Measurements from ENCODE around the gene BBOX1.

DNA sequence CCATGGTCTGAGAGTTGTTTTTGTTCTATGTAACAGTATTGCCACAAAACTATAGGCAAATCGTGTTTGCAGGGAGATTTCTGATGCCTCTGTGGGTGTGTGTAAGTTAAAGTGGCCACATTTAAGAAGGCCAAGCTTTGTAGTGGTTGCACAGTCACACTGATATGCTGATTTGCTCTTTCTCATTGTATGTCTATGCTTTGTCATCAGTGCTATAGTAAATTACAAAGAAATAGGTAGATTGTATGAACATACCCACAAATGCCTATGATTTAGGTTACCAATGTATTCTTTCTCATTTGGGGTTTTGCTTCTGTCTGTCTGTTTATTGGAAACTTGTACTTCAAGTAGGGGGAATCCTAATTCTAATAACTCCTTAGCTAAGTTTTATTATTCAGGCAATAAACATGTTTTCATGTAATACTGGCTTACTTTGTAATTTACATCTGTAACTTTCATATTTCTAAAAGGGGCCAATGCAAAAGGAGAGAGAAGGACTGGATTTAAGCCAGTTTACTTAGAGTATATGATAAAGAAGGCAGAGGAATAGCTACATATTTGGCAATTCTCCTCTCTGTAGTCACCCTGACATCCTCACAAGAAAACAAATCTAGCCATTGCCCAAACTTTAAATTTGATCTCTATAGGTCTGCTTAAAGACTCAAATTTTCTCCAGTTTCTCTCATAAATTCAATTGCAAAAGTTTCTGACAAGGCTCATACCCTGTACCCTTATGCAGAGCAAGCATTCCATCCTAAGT is 44.7 kb upstream of the BBOX1 start:
- TF ChIP-seq, protein P1, sequence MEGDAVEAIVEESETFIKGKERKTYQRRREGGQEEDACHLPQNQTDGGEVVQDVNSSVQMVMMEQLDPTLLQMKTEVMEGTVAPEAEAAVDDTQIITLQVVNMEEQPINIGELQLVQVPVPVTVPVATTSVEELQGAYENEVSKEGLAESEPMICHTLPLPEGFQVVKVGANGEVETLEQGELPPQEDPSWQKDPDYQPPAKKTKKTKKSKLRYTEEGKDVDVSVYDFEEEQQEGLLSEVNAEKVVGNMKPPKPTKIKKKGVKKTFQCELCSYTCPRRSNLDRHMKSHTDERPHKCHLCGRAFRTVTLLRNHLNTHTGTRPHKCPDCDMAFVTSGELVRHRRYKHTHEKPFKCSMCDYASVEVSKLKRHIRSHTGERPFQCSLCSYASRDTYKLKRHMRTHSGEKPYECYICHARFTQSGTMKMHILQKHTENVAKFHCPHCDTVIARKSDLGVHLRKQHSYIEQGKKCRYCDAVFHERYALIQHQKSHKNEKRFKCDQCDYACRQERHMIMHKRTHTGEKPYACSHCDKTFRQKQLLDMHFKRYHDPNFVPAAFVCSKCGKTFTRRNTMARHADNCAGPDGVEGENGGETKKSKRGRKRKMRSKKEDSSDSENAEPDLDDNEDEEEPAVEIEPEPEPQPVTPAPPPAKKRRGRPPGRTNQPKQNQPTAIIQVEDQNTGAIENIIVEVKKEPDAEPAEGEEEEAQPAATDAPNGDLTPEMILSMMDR (IDR thresholded peaks at IDR 0.05; ENCODE audit: low read depth, low read length, missing input control) = no peak
- TF ChIP-seq SP1 (IDR thresholded peaks at IDR 0.05) (no peak), YY1 (IDR thresholded peaks at IDR 0.05) (no peak), RAD21 (IDR thresholded peaks at IDR 0.05) (no peak), TAF1 (conservative IDR thresholded peaks at IDR 0.05) (no peak), RXRA (IDR thresholded peaks at IDR 0.05) (no peak), JUND (IDR thresholded peaks at IDR 0.05) (no peak), EGR1 (IDR thresholded peaks at IDR 0.05; ENCODE audit: low read depth in 2 of 2) (no peak), HNF4A (conservative IDR thresholded peaks at IDR 0.05) (no peak)
- TF ChIP-seq, protein P2, sequence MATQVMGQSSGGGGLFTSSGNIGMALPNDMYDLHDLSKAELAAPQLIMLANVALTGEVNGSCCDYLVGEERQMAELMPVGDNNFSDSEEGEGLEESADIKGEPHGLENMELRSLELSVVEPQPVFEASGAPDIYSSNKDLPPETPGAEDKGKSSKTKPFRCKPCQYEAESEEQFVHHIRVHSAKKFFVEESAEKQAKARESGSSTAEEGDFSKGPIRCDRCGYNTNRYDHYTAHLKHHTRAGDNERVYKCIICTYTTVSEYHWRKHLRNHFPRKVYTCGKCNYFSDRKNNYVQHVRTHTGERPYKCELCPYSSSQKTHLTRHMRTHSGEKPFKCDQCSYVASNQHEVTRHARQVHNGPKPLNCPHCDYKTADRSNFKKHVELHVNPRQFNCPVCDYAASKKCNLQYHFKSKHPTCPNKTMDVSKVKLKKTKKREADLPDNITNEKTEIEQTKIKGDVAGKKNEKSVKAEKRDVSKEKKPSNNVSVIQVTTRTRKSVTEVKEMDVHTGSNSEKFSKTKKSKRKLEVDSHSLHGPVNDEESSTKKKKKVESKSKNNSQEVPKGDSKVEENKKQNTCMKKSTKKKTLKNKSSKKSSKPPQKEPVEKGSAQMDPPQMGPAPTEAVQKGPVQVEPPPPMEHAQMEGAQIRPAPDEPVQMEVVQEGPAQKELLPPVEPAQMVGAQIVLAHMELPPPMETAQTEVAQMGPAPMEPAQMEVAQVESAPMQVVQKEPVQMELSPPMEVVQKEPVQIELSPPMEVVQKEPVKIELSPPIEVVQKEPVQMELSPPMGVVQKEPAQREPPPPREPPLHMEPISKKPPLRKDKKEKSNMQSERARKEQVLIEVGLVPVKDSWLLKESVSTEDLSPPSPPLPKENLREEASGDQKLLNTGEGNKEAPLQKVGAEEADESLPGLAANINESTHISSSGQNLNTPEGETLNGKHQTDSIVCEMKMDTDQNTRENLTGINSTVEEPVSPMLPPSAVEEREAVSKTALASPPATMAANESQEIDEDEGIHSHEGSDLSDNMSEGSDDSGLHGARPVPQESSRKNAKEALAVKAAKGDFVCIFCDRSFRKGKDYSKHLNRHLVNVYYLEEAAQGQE (IDR thresholded peaks at IDR 0.05) = no peak
- TF ChIP-seq, protein P3, sequence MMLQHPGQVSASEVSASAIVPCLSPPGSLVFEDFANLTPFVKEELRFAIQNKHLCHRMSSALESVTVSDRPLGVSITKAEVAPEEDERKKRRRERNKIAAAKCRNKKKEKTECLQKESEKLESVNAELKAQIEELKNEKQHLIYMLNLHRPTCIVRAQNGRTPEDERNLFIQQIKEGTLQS (IDR thresholded peaks at IDR 0.05) = no peak
- TF ChIP-seq, protein P4, sequence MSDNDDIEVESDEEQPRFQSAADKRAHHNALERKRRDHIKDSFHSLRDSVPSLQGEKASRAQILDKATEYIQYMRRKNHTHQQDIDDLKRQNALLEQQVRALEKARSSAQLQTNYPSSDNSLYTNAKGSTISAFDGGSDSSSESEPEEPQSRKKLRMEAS (IDR thresholded peaks at IDR 0.05) = no peak
- TF ChIP-seq, protein P5, sequence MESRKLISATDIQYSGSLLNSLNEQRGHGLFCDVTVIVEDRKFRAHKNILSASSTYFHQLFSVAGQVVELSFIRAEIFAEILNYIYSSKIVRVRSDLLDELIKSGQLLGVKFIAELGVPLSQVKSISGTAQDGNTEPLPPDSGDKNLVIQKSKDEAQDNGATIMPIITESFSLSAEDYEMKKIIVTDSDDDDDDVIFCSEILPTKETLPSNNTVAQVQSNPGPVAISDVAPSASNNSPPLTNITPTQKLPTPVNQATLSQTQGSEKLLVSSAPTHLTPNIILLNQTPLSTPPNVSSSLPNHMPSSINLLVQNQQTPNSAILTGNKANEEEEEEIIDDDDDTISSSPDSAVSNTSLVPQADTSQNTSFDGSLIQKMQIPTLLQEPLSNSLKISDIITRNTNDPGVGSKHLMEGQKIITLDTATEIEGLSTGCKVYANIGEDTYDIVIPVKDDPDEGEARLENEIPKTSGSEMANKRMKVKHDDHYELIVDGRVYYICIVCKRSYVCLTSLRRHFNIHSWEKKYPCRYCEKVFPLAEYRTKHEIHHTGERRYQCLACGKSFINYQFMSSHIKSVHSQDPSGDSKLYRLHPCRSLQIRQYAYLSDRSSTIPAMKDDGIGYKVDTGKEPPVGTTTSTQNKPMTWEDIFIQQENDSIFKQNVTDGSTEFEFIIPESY (IDR thresholded peaks at IDR 0.05) = no peak

All from liver (tissue), 3 donors.